Measurements from ENCODE around the gene CCDC192. TPM values are rescaled to one million over a fixed set of nuclear protein-coding genes. Genes with fewer than 3 reads are reported as not detected.

The CCDC192 gene
- total RNA-seq, 1 donor from 2014 or later, result not detected

DNA sequence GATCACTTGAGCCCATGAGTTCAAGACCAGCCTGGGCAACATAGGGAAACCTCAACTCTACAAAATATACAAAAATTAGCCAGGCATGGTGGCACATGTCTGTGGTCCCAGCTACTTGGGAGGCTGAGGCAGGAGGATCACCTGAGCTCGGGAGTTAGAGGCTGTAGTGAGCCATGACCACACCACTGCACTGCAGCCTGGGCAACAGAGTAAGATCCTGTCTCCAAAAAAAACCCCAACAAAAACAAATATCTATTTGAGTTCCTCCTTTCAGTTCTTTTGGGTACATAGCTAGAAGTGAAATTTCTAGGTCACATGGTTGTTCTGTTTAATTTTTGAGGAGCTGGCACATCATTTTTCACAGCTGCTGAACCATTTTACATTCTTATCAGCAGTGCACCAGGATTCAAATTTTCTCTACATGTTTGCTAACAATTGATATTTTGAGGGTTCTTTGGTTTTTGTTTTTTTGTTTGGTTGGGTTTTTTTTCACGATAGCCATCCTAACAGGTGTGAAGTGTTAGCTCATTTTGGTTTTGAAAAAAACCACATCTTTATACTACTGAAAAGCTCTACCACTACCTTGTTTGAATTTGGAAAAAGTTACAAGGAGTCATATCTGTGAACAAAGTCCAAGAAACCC lies 203.5 kb downstream of the CCDC192 start:
- DNase-seq (ENCODE audit: low spot score in 2 of 2), result no peak
- no peak overlapping the region for H3K27ac ChIP-seq
- no peaks in the 10 kb centered on the region for H3K9me3 ChIP-seq
- TF ChIP-seq, protein P1, sequence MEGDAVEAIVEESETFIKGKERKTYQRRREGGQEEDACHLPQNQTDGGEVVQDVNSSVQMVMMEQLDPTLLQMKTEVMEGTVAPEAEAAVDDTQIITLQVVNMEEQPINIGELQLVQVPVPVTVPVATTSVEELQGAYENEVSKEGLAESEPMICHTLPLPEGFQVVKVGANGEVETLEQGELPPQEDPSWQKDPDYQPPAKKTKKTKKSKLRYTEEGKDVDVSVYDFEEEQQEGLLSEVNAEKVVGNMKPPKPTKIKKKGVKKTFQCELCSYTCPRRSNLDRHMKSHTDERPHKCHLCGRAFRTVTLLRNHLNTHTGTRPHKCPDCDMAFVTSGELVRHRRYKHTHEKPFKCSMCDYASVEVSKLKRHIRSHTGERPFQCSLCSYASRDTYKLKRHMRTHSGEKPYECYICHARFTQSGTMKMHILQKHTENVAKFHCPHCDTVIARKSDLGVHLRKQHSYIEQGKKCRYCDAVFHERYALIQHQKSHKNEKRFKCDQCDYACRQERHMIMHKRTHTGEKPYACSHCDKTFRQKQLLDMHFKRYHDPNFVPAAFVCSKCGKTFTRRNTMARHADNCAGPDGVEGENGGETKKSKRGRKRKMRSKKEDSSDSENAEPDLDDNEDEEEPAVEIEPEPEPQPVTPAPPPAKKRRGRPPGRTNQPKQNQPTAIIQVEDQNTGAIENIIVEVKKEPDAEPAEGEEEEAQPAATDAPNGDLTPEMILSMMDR (IDR thresholded peaks at IDR 0.05), result no peak
- no peaks in the 10 kb centered on the region for H3K36me3 ChIP-seq
- no peaks in the 10 kb centered on the region for H3K4me1 ChIP-seq
- no peaks in the 10 kb centered on the region for H3K27me3 ChIP-seq
- intact Hi-C loops (cut with DNase I), result no loop called here
- no peak overlapping the region for H3K4me3 ChIP-seq

DNA sequence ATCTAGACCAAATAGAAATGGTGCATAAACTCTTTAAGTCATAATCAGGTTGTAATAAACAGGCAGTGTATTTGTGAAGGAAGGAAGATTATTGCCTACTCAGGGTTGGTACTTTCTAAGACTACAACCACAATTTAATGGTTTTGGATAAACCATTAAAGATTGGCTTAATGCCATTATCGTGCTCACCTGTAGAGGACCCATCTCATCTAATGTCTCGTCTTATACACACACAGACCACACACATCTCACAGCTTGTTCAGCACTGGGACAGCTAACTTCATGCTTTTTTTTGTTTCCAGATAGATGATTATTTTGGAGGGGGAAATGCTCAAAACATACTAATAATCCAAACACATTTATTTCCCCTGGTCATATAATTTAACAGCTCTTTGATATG lies 204.7 kb downstream of the CCDC192 start:
- no peak for DNase-seq (ENCODE audit: low spot score in 2 of 2)
- no peaks in the 10 kb centered on the region for H3K36me3 ChIP-seq
- H3K4me1 ChIP-seq, result no peaks in the 10 kb centered on the region
- no peaks in the 10 kb centered on the region for H3K9me3 ChIP-seq
- TF ChIP-seq, protein P1 (IDR thresholded peaks at IDR 0.05), result no peak
- H3K4me3 ChIP-seq, result no peak overlapping the region
- H3K27ac ChIP-seq, result no peak overlapping the region
- no peaks in the 10 kb centered on the region for H3K27me3 ChIP-seq
- intact Hi-C loops (cut with DNase I), result no loop called here

DNA sequence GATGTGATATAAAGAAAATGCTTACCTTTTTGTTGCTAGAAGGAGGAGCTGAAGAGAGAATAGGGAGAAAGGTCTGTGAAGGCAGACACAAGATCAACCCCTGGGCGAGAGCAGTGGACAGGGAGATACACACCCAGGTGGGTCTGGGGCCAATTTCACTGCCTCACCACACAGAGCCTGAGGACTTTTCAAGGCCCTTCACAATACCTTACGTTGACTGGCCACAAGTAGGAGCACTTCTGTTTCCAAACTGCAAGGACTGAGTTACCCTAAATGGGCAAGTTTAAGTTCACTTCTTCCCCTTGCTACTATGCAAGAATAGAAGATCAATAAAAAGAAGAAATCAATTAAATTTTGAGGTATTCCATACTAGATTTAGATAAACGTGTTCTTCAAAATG lies 205.9 kb downstream of the CCDC192 start:
- TF ChIP-seq, protein P1 (IDR thresholded peaks at IDR 0.05), result peak in 1 of 3 experiments; percentile 22
- intact Hi-C loops (cut with DNase I), result no loop called here
- no peak overlapping the region for H3K27ac ChIP-seq

DNA sequence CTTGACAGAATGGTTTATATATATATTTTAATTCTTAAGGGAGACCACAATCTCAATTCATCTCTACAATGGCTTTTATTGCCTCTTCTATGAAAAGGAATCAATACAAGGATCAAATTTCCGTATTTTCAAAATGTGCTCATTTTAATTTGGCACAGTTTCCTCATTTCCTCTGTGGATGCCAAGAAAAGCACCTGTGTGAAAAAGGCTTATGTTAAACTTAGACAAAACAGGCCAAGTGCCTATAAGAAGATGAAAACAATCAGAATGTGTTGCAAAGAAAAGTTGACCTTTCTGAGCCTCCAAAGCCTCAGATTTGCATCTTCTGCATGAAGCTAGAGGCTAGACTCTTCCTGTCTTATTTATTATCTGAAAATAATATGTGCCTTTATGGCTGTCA lies 206.6 kb downstream of the CCDC192 start:
- no peak overlapping the region for H3K4me3 ChIP-seq
- H3K27ac ChIP-seq, result no peak overlapping the region
- no peak for DNase-seq (ENCODE audit: low spot score in 2 of 2)
- no peaks in the 10 kb centered on the region for H3K9me3 ChIP-seq
- H3K4me1 ChIP-seq, result no peaks in the 10 kb centered on the region
- H3K36me3 ChIP-seq, result no peaks in the 10 kb centered on the region
- intact Hi-C loops (cut with DNase I), result no loop called here
- H3K27me3 ChIP-seq, result no peaks in the 10 kb centered on the region
- TF ChIP-seq, protein P1 (IDR thresholded peaks at IDR 0.05), result no peak

More for the DNA sequence above, 205.9 kb downstream of the CCDC192 start:
- no peak for DNase-seq (ENCODE audit: low spot score in 2 of 2)
- Histone ChIP-seq H3K27me3 (no peaks in the 10 kb centered on the region), H3K9me3 (no peaks in the 10 kb centered on the region), H3K4me1 (no peaks in the 10 kb centered on the region), H3K4me3 (no peak overlapping the region), H3K36me3 (no peaks in the 10 kb centered on the region)

DNA sequence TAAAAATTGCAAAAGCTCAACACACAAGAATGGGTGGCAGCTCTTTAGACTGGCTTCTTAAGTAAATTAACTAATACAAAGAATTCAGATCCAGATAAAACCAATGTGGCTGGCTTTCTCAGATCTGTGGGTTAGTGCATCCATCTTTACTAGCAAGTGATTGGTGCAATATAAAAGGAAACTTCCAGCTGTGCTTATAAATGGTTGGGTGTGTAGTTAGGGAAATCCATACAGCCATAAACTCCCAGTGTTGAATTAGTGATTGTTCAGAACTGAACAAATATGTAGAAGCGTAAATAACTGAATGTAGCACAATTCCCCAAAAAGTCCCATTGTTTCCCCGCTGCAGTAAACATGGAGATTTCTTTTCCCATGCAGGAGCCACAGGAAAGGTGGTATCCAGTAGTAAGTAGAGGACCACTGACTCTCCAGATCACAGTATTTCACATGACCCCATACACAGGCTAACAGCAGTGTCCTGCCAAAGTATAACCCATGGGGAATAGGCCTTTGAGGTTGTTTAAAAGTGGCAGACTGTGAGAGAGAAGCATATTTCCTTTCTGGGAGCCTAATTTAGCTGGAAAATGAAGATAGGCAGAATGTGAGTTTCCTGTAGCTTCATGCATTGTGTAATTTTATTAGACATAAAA lies 207.2 kb downstream of the CCDC192 start:
- H3K9me3 ChIP-seq, result no peaks in the 10 kb centered on the region
- H3K27ac ChIP-seq, result no peak overlapping the region
- H3K27me3 ChIP-seq, result no peaks in the 10 kb centered on the region
- no peak for DNase-seq (ENCODE audit: low spot score in 2 of 2)
- no peaks in the 10 kb centered on the region for H3K4me1 ChIP-seq
- no peaks in the 10 kb centered on the region for H3K36me3 ChIP-seq
- H3K4me3 ChIP-seq, result no peak overlapping the region
- TF ChIP-seq, protein P1 (IDR thresholded peaks at IDR 0.05), result no peak
- intact Hi-C loops (cut with DNase I), result no loop called here

Data from ascending aorta (tissue), 2 donors.